Immature natural killer cell (primary cell): ENCODE data around the gene PRKCE. TPM values are rescaled to one million over a fixed set of nuclear protein-coding genes. Genes with fewer than 3 reads are reported as not detected.

ENCODE experiments used
- DNase-seq, 3 donors: peaks; one replicate each; pipeline ENCODE4 v3.0.0; 2022; ENCODE audit warnings: mixed read lengths in 1 of 3
- H3K27ac Mint-ChIP-seq, 6 donors: one replicate each; pipeline ENCODE4 v1.8.0; 2020; ENCODE audit warnings: mixed read lengths in 6 of 6, mild to moderate bottlenecking in 5 of 6, inconsistent platforms in 4 of 6, moderate library complexity in 3 of 6
- H3K27me3 Mint-ChIP-seq, 3 donors: one replicate each; pipeline ENCODE4 v1.8.0; 2020 to 2021; ENCODE audit warnings: low read depth in 3 of 3, mild to moderate bottlenecking in 3 of 3, mixed read lengths in 3 of 3, moderate library complexity in 3 of 3, inconsistent platforms in 1 of 3
- H3K36me3 Mint-ChIP-seq, 3 donors: one replicate each; pipeline ENCODE4 v1.8.0; 2020; ENCODE audit warnings: mixed read lengths in 3 of 3, inconsistent platforms in 2 of 3, mild to moderate bottlenecking in 2 of 3
- H3K4me1 Mint-ChIP-seq, 2 donors: one replicate each; pipeline ENCODE4 v1.8.0; 2020; ENCODE audit warnings: inconsistent platforms in 2 of 2, mild to moderate bottlenecking in 2 of 2, mixed read lengths in 2 of 2, moderate library complexity in 1 of 2
- H3K4me3 Mint-ChIP-seq, 5 donors: one replicate each; pipeline ENCODE4 v1.8.0; 2020; ENCODE audit warnings: mild to moderate bottlenecking in 5 of 5, mixed read lengths in 5 of 5, inconsistent platforms in 3 of 5, moderate library complexity in 3 of 5
- H3K9me3 Mint-ChIP-seq, 6 donors: one replicate each; pipeline ENCODE4 v1.8.0; 2020; ENCODE audit warnings: mild to moderate bottlenecking in 6 of 6, mixed read lengths in 6 of 6, inconsistent platforms in 4 of 6, moderate library complexity in 3 of 6
- polyA plus RNA-seq, 3 donors: library from polyadenylated mRNA; unstranded; fragments of 300-500 nt; fragmentation: Illumina TruSeq; gene quantifications; one replicate each; pipeline ENCODE4 v1.2.3, GENCODE V29; 2021

PRKCE gene
- polyA plus RNA-seq, 3 donors from 2014 or later = 1.0 to 3.0 (median 2.5) TPM

DNA sequence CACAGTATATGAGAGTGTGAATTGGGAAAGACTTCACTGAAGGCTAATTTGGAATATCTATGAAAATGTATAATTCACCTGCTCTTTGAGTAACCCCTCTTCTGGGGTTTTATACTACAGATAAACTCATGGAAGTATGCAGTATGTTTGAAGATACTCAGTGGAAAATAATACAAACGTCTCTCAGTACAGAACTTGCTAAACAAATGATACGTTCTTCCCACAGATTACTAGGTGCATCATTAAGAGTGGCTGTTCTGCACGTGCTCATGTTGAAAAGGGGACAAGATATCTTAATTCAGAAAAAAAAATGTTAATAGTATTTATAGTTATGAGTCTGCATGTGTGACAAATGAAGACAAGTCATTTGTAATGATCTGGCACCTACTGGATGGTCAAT is 575.5 kb downstream of the PRKCE start:
- no peak overlapping the region for H3K27ac Mint-ChIP-seq
- no peaks in the 10 kb centered on the region for H3K36me3 Mint-ChIP-seq
- no peak overlapping the region for H3K4me3 Mint-ChIP-seq
- peaks cover 2 to 11% (median 4%) of the 10 kb centered on the region in 3 donors for H3K27me3 Mint-ChIP-seq
- H3K4me1 Mint-ChIP-seq = peaks cover 14 to 20% of the 10 kb centered on the region in 2 donors
- DNase-seq = no peak
- H3K9me3 Mint-ChIP-seq = peaks cover 0 to 3% (median under 1%) of the 10 kb centered on the region in 6 donors

DNA sequence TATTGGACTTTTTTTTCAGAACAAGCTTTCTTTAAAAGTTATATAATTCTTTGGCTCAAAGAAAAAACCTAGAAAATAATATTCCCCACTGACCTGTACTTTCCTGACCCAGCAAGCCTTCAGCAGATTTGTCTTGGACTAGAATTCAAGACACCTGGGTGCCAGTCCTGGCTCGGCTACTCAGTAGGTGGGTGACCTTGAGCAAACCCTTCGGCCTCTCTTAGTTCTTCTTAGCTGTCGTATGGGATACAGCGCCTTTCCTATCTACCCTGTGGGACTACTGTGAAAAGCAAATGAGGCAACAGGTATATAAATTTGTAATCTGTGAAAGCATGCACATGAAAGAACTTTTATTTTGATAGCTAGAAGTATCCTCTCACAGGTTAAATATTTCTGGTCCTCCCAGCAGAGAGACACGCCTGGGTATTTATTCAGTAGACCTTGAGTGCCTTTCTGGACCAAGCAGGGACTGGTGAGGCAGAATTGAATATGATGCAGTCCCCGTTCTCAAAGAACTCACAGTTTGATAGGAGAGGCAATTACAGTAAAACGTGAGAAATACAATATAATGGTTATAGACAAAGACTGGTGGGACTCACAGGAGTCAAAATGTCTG is 576.3 kb downstream of the PRKCE start:
- H3K4me3 Mint-ChIP-seq = no peak overlapping the region
- H3K36me3 Mint-ChIP-seq = no peaks in the 10 kb centered on the region
- no peak overlapping the region for H3K27ac Mint-ChIP-seq
- H3K9me3 Mint-ChIP-seq = peaks cover 0 to 3% (median under 1%) of the 10 kb centered on the region in 6 donors
- peaks cover 14 to 18% of the 10 kb centered on the region in 2 donors for H3K4me1 Mint-ChIP-seq
- no peak for DNase-seq
- peaks cover 2 to 11% (median 3%) of the 10 kb centered on the region in 3 donors for H3K27me3 Mint-ChIP-seq

- H3K4me3 Mint-ChIP-seq = peak overlapping the region in 1 of 5 donors; percentile 15
- H3K36me3 Mint-ChIP-seq = no peaks in the 10 kb centered on the region
- H3K27me3 Mint-ChIP-seq = peaks cover 0 to 7% (median 5%) of the 10 kb centered on the region in 3 donors
- H3K27ac Mint-ChIP-seq = peak overlapping the region in 2 of 6 donors; percentile 52 to 81
- peaks cover 5 to 6% of the 10 kb centered on the region in 2 donors for H3K4me1 Mint-ChIP-seq
- H3K9me3 Mint-ChIP-seq = peaks cover 0 to 1% (median 0%) of the 10 kb centered on the region in 6 donors
- peak in 1 of 3 donors; percentile 56 for DNase-seq
Observed at GRCh38 chr2:46229134-46230063, 577.9 kb downstream of the PRKCE start.

DNA sequence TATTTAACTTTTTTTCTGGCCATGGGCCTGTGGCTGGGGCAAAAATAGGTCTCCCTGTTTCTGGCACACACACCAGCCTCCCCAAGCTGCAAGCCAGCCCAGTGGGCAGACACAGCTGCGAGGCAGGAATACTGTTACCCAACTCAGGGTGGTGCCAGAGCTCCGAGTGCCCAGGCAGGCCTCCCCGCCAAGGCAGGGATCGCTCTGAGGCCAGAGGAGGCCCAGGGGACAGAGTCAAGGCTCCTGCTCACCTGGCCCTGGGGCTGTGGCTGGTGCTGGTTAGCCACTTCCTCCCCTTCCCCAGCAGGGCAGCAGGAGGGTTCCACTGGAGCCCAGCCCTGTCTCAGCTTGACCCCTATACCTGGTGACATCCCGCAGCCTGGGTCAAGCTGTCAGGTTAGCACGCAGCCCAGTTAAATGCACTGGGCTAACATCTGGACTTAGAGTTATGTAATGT is 578.7 kb downstream of the PRKCE start:
- Mint-ChIP-seq H3K36me3 (no peaks in the 10 kb centered on the region), H3K27me3 (peaks cover 0 to 5% (median 2%) of the 10 kb centered on the region in 3 donors), H3K4me3 (no peak overlapping the region), H3K4me1 (no peaks in the 10 kb centered on the region), H3K9me3 (peaks cover 0 to 1% (median 0%) of the 10 kb centered on the region in 6 donors), H3K27ac (peak overlapping the region in 2 of 6 donors; percentile 52 to 81)
- DNase-seq = peak in 2 of 3 donors; percentile 4 to 20

- no peak for DNase-seq
- H3K36me3 Mint-ChIP-seq = no peaks in the 10 kb centered on the region
- H3K4me3 Mint-ChIP-seq = no peak overlapping the region
- no peak overlapping the region for H3K27ac Mint-ChIP-seq
- H3K4me1 Mint-ChIP-seq = no peaks in the 10 kb centered on the region
- peaks cover 0 to 5% (median 0%) of the 10 kb centered on the region in 3 donors for H3K27me3 Mint-ChIP-seq
- H3K9me3 Mint-ChIP-seq = no peaks in the 10 kb centered on the region
Observed at GRCh38 chr2:46230677-46231425, 579.4 kb downstream of the PRKCE start.

- H3K4me1 Mint-ChIP-seq = no peaks in the 10 kb centered on the region
- no peak overlapping the region for H3K27ac Mint-ChIP-seq
- no peak overlapping the region for H3K4me3 Mint-ChIP-seq
- no peak for DNase-seq
- H3K36me3 Mint-ChIP-seq = no peaks in the 10 kb centered on the region
- H3K27me3 Mint-ChIP-seq = peaks cover 0 to 5% (median 0%) of the 10 kb centered on the region in 3 donors
- no peaks in the 10 kb centered on the region for H3K9me3 Mint-ChIP-seq
Observed at GRCh38 chr2:46231721-46232120, 580.2 kb downstream of the PRKCE start.

GRCh38 chr2:46232860-46233259 is 581.4 kb downstream of the PRKCE start:
- Mint-ChIP-seq H3K27ac (no peak overlapping the region), H3K4me1 (no peaks in the 10 kb centered on the region), H3K27me3 (peaks cover 0 to 5% (median 0%) of the 10 kb centered on the region in 3 donors), H3K4me3 (no peak overlapping the region), H3K36me3 (no peaks in the 10 kb centered on the region), H3K9me3 (no peaks in the 10 kb centered on the region)
- no peak for DNase-seq

DNA sequence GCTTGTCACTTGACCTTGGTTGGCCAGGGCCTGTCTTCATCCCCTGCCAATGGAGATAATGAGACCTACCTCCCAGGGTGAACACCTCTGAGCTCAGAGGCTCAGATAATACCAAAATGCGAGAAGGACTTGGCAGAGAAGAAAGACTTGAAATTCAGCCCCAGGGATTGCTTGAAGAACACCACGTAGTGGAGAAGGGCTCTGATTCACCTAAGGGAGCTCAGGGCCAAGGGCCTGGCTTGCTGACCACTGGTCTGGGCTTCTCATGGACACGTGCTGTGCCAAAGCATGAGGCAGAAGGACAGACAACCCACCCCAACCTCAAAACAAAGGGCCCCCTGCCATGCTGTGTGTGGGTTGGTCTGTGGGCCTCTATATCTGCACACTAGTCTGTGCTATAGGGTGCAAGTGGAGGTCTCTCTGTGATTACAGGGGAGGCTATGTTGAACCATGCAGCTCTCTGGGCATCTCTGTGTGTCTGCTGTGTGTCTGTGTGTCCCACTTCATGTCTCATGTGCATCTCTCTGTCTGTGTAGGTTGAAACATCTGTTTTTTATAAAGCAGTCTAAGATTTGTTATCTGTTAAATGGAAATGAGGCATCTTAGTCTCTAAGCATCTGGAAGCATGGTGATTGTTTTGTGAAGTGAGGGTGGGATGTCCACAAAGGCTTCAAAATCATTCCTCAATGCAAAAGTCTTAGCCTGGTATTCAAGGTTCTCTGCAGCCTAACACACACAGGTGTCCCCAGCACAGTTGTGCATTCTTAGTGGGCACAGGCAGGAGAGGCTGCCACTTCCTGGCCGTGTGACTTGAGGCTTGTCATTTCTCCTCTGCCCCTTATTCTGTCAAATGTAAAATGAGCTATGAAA is 584.8 kb downstream of the PRKCE start:
- no peak for DNase-seq
- H3K27me3 Mint-ChIP-seq = peaks cover 0 to 2% (median 0%) of the 10 kb centered on the region in 3 donors
- no peaks in the 10 kb centered on the region for H3K36me3 Mint-ChIP-seq
- no peaks in the 10 kb centered on the region for H3K9me3 Mint-ChIP-seq
- H3K4me3 Mint-ChIP-seq = no peak overlapping the region
- H3K27ac Mint-ChIP-seq = no peak overlapping the region
- no peaks in the 10 kb centered on the region for H3K4me1 Mint-ChIP-seq

- no peaks in the 10 kb centered on the region for H3K36me3 Mint-ChIP-seq
- no peaks in the 10 kb centered on the region for H3K9me3 Mint-ChIP-seq
- H3K4me3 Mint-ChIP-seq = no peak overlapping the region
- no peaks in the 10 kb centered on the region for H3K4me1 Mint-ChIP-seq
- DNase-seq = no peak
- no peak overlapping the region for H3K27ac Mint-ChIP-seq
- H3K27me3 Mint-ChIP-seq = peaks cover 0 to 2% (median 0%) of the 10 kb centered on the region in 3 donors
Observed at GRCh38 chr2:46236876-46237859, 585.7 kb downstream of the PRKCE start.
